ENCODE results near the gene SRGAP3. TPM values are rescaled to one million over a fixed set of nuclear protein-coding genes. Genes with fewer than 3 reads are reported as not detected.

The SRGAP3 gene
- polyA plus RNA-seq, result 14.0 and 36.2 TPM in 2 replicates

DNA sequence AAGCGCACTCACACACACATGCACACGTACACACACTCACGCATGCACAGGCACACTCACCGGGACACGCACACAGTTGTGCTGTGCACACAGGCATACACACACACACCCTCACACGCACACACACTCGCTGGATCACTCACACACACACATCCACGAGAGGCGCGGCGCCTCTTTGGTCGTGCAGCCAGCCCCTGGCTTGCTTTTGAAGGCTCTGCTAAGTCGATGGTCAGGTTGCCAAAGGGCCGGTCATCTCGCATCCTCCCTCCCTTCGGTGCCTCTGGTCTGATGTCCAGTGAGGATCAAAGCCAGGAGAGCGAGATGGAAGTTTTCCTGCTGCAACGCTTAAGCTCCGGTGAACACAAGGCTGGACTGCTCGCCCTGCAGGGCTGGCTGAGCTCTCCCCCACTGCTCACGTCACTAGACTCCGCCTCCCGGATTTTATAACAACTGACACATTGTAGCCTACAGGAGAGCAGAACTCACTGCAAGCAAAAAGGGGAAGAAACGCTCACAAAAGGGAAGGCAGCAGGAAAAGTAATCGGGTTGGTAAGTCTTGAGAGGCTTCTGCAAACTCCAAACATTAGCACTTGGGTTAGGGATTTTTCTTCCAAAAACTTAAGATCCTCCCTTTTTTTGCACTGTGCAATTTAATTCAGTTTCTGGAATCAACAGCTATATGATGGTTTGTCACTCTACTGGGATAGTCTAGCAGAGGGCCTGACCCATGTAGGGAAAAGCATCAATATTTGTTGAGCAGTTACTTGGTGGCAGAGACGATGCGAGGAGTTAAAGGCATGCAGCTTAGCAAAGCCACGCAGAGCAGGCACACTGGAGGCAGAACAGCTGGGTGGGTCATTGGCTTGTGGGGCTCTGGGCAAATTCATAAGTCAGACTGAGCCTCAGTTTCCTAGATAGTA lies at the start of gene SRGAP3:
SRGAP3 (minus strand) TSS at position 374 of the 920 bp plus-strand sequence. CDS start 695 bp downstream, outside the sequence.

DNA sequence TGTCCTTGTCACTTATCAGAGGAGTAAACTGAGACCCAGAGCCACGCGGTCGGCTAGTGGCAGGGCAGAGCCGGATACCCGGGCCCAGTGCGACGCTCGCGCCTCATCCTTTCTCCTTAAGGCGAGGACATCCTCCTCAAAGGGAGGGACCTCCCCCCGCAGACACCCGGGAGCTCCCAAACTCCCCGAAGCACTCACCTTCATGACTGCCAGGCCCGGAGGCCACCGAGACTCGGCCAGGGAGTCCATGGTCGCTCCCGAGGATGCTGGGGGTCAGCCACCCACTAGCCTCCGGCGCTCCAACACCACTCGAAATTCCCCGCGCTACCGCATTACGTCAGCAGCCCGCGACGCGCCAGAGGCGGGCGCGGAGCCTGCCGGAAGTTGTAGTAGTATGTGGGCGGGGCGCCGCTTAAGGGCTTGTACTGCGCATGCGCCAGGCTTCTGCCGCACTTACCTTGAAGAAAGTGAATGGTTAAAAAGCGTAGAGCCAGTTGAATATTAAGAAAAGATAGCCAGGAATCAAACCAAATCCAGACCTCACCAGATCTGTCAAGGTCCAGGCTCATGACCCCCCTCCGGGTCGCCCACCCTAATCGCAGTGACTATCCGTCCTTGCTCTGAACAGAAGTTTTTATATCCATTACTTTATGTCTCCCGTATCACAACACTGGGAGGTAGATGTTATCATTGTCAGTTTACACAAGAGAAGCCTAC lies 286.2 kb downstream of the SRGAP3 start, which contains the start of gene RAD18:
RAD18 (minus strand) TSS at position 336 of the 717 bp plus-strand sequence; CDS start at position 249, 87 bp downstream.

Other genes with a start within 250 kb of the SRGAP3 start
- gene THUMPD3, start 113.4 kb upstream of the SRGAP3 start, polyA plus RNA-seq, result 65.2 and 72.6 TPM in 2 replicates
- gene SETD5, start 148.0 kb upstream of the SRGAP3 start, polyA plus RNA-seq, result 17.9 and 19.5 TPM in 2 replicates

All from Purkinje cell (primary cell).